ENCODE data around the gene CERS3.

- TF ChIP-seq CTCF (conservative IDR thresholded peaks at IDR 0.05 in 1 of 2, IDR thresholded peaks at IDR 0.05 in 1 of 2; ENCODE audit: extremely low read depth in 1 of 2, insufficient read depth in 1 of 2, low read depth in 1 of 2, low read length in 2 of 2) (no peak), EZH2 (IDR thresholded peaks at IDR 0.05; ENCODE audit: borderline replicate concordance, low read length) (no peak)
These were observed 89.2 kb downstream of the CERS3 start for GRCh38 chr15:100439514-100439913.
